NCI-H146 (cell line): ENCODE results near the gene SEMA3B.
"Not testable (repeated sequence)": the region's sequence is repeated elsewhere in the genome, so short reads cannot be mapped to it uniquely, and the experiment has no call there.

Experiments used
- DNase-seq: peaks from one replicate; lab custom pipeline; 2025; lab: John Stamatoyannopoulos, UW

Gene SEMA3B

GRCh38 chr3:50258979-50259378 is 10.0 kb upstream of the SEMA3B start:
- DNase-seq: no peak

GRCh38 chr3:50259432-50260026 is 9.4 kb upstream of the SEMA3B start:
- no peak for DNase-seq

GRCh38 chr3:50260027-50260941 is 8.7 kb upstream of the SEMA3B start:
- peak; percentile 80 for DNase-seq

- DNase-seq: no peak
Measured at GRCh38 chr3:50260942-50261441, 8.0 kb upstream of the SEMA3B start.

- no peak for DNase-seq
Measured at GRCh38 chr3:50261505-50261904, 7.4 kb upstream of the SEMA3B start.

GRCh38 chr3:50262200-50262599 is 6.7 kb upstream of the SEMA3B start:
- not testable (repeated sequence) for DNase-seq

- no peak for DNase-seq
Measured at GRCh38 chr3:50262778-50263177, 6.2 kb upstream of the SEMA3B start.

GRCh38 chr3:50263478-50264382 is 5.2 kb upstream of the SEMA3B start:
- no peak for DNase-seq

- DNase-seq: peak; percentile 13
Measured at GRCh38 chr3:50264383-50264963, 4.5 kb upstream of the SEMA3B start.

GRCh38 chr3:50264964-50265485 is 3.9 kb upstream of the SEMA3B start:
- no peak for DNase-seq

- DNase-seq: no peak
Measured at GRCh38 chr3:50265571-50265970, 3.4 kb upstream of the SEMA3B start.

- DNase-seq: no peak
Measured at GRCh38 chr3:50266017-50266416, 2.9 kb upstream of the SEMA3B start.

GRCh38 chr3:50266836-50267235 is 2.1 kb upstream of the SEMA3B start:
- DNase-seq: no peak

GRCh38 chr3:50267280-50267913 is 1.6 kb upstream of the SEMA3B start:
- peak; percentile 53 for DNase-seq

- no peak for DNase-seq
Measured at GRCh38 chr3:50268276-50268675, 671 bp upstream of the SEMA3B start.

GRCh38 chr3:50269460-50269859 is 513 bp downstream of the SEMA3B start:
- no peak for DNase-seq

GRCh38 chr3:50269977-50270413 is 1.0 kb downstream of the SEMA3B start:
- DNase-seq: no peak

GRCh38 chr3:50270422-50271224 is 1.7 kb downstream of the SEMA3B start:
- no peak for DNase-seq

GRCh38 chr3:50271314-50271936 is 2.5 kb downstream of the SEMA3B start:
- no peak for DNase-seq

GRCh38 chr3:50272538-50272910 is 3.6 kb downstream of the SEMA3B start:
- DNase-seq: not testable (repeated sequence)
